Hindlimb muscle (tissue), 1 donor: ENCODE results near the gene RAX. TPM values are rescaled to one million over a fixed set of nuclear protein-coding genes. Genes with fewer than 3 reads are reported as not detected.

Source experiments
- DNase-seq: peaks from one replicate; pipeline ENCODE4 v3.0.0-alpha.2; 2013
- polyA plus RNA-seq: library from polyadenylated mRNA; unstranded; fragments of 120-200 nt; gene quantifications from one replicate; pipeline ENCODE4 v1.2.1, GENCODE V29; 2013; ENCODE audit not compliant: insufficient read length

The RAX gene
- polyA plus RNA-seq, 1 donor, result not detected

DNA sequence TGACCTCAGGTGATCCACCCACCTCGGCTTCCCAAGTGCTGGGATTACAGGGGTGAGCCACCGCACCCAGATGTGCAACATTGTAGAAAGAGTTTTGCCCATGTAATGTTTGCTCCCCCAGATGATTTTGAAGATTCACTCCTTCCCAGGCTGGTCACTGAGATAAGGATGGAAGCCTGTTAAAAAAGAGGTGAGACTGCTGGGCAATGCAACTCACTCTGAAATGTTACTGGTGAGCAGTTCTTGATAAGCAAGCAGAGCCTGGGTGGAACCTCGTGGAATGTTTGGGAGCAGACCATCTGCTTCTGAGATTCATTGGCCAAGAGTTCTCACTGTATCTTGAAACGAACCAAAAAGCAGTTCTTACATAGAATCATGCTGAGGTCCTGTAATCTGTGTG, 33.6 kb downstream of the RAX start:
- DNase-seq, result no peak

DNA sequence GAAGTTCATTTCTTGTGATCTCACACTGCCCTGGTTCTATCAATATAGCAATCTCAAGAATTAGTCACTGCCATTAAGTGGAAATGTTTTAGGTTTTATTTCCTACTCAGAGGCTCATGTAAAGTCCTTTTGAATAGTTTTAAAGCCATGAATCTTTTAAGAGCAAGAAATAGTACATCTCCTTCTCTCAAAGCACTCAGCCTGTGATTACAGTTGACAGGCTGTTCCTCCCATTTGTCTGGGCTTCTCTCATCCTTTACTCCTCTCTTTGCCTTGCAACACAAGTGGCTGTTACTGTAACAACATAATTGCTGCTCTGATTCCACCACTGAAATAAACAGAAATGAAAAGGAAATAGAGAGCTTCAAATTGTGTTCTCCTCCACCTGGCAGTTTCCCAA, 34.9 kb downstream of the RAX start:
- DNase-seq, result no peak

GRCh38 chr18:59233017-59233410, 40.2 kb downstream of the RAX start:
- no peak for DNase-seq

DNA sequence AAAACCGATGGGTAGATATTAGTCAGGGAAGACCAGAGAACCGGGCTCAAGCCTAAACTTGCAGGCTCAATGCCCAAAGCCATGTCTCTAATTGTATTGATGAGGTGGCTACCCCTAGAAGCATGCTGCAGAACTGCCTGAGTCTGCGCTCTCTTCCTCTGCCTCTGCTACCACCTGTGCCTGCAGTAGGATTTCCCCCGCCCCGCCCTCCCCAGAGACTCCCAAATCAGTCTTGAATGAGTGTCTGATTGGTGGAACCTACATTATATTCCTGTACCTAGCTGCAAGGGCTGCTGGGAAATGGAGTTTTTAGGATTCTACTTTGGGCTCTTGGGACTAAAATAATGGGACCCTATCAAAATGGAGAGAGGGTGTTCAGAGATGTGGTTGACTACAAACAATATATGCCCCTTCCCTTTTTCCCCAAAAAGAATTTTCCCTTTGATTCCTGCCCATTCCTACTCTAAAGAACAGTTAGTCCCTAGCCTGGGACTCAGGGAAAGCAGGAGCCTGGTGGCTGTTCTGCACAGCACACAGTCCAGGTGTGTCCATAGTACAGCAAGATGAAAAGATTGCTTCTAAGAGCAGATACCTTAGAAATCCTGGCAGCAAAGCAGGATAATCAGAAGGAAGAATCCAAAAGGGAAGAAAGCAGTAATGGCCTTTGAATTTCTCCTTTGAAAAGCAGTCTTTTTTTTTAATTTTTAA, 40.8 kb downstream of the RAX start:
- no peak for DNase-seq

GRCh38 chr18:59231877-59232276, 41.4 kb downstream of the RAX start:
- DNase-seq, result no peak

GRCh38 chr18:59231114-59231513, 42.1 kb downstream of the RAX start:
- no peak for DNase-seq

GRCh38 chr18:59229701-59230443, 43.4 kb downstream of the RAX start:
- DNase-seq, result no peak

- no peak for DNase-seq
Observed at GRCh38 chr18:59229191-59229590, 44.1 kb downstream of the RAX start.

GRCh38 chr18:59228351-59228750, 44.9 kb downstream of the RAX start:
- DNase-seq, result no peak

DNA sequence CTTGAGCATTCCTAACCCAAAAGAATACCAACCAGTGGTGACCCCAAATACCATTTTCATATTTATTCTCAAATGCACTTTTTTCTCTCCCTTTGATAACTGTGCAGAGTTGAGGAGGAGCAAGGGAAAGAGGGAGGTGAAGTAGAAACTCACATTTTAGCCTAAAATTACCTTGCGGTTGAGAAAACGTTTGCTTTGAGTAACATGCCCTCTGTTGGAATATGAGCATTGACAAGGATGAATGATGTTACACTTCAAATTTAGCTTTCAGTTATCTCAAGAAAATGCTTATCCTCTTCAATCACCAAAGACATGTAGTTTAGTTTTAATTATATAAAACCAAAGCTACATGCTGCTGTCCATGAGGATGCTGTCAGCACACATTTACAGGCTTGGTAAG, 50.9 kb downstream of the RAX start:
- DNase-seq, result no peak

- DNase-seq, result no peak
Observed at GRCh38 chr18:59220784-59221765, 52.2 kb downstream of the RAX start.

DNA sequence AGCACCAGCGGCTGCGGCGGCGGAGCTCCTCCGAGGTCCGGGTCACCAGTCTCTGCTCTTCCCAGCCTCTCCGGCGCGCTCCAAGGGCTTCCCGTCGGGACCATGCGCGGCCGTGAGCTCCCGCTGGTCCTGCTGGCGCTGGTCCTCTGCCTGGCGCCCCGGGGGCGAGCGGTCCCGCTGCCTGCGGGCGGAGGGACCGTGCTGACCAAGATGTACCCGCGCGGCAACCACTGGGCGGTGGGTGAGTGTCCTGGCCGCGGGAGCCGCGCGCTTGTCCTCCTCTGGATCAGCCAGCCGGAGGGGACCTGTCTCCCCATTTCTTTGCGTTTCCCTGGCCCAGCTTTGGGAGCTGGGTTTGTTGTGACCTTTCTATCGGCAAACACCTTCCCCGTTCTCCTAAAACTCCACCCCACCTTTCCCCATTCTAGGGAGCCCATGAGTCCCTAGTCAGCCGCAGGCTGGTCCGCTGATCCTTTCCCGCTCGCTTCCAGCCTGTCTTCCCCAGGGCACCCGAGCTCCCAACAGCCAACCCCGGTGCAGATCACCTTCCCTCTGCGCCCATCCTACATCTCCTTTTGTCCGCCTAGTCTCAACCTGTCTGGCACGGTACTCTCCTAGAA, 53.0 kb downstream of the RAX start:
- no peak for DNase-seq

- no peak for DNase-seq
Observed at GRCh38 chr18:59219672-59220163, 53.5 kb downstream of the RAX start, which contains the start of gene GRP. Gene GRP (plus strand): TSS chr18:59220158. CDS start chr18:59220266, 108 bp downstream.

- no peak for DNase-seq
Observed at GRCh38 chr18:59218018-59218417, 55.2 kb downstream of the RAX start.

Other genes with a start within 250 kb of the RAX start
- gene SEC11C, start 133.6 kb downstream of the RAX start, polyA plus RNA-seq, result 8.0 TPM
- gene GRP, start 53.3 kb downstream of the RAX start, polyA plus RNA-seq, result not detected
- not detected for gene CPLX4, start 45.2 kb upstream of the RAX start, polyA plus RNA-seq
- gene LMAN1, start 85.8 kb upstream of the RAX start, polyA plus RNA-seq, result 55.0 TPM